Mucosa of descending colon (tissue), 3 donors: ENCODE data around the gene MEGF6. TPM values are rescaled to one million over a fixed set of nuclear protein-coding genes. Genes with fewer than 3 reads are reported as not detected.

Experiments used
- ATAC-seq: fragments of 200-7000 bp; cut with Tn5 transposase; one replicate; pipeline ENCODE4 v1.9.1; 2020; ENCODE audit warnings: mild to moderate bottlenecking, moderate library complexity
- DNase-seq, 3 donors: peaks; one replicate each; pipeline ENCODE4 v3.0.0-alpha.2; 2020
- H3K36me3 ChIP-seq: fragments of 200-600 bp; one replicate; pipeline ENCODE4 v1.8.0; 2021; ENCODE audit warnings: low read depth, mild to moderate bottlenecking
- H3K4me1 ChIP-seq: fragments of 200-600 bp; one replicate; pipeline ENCODE4 v1.8.0; 2021; ENCODE audit warnings: low read depth, mild to moderate bottlenecking
- H3K4me3 ChIP-seq: fragments of 200-600 bp; one replicate; pipeline ENCODE4 v1.8.0; 2021; ENCODE audit warnings: mild to moderate bottlenecking
- H3K9me3 ChIP-seq: fragments of 200-600 bp; one replicate; pipeline ENCODE4 v1.8.0; 2021; ENCODE audit warnings: mild to moderate bottlenecking
- intact Hi-C, 2 donors: fragments of 100-400 bp; cut with DNase I in 1 of 2; cut with micrococcal nuclease in 1 of 2; formaldehyde crosslinking; loops; one replicate each; pipeline versions ENCODE4 v1.11.0 to v1.11.1; 2022; cut with DNase I, micrococcal nuclease
- total RNA-seq, 3 donors: library from RNA; stranded (reverse); fragmentation: NEBNext Ultra II Directional in 2 of 3; extraction: Animal tissue kit (Norgen Biotek cat#: 25700) in 2 of 3; gene quantifications; one replicate each; pipeline versions ENCODE4 v1.2.1 to v1.2.4, GENCODE V29; 2021 to 2023
- TF ChIP-seq, protein P1 (sequence below): fragments of 200-600 bp; IDR thresholded peaks from one replicate; pipeline ENCODE4 v1.8.0; 2022; ENCODE audit warnings: antibody characterized with exemption, mild to moderate bottlenecking
- donor health status: DM: no; HTN: no; CAD: no; lungs with moderate emphysema.
- donor health status: DM: no; HTN: no; CAD: no.
- donor health status: DM: no; HTN: yes; CAD: no.

MEGF6 gene
- total RNA-seq, 3 donors from 2014 or later = 6.2 to 12.2 (median 8.5) TPM

DNA sequence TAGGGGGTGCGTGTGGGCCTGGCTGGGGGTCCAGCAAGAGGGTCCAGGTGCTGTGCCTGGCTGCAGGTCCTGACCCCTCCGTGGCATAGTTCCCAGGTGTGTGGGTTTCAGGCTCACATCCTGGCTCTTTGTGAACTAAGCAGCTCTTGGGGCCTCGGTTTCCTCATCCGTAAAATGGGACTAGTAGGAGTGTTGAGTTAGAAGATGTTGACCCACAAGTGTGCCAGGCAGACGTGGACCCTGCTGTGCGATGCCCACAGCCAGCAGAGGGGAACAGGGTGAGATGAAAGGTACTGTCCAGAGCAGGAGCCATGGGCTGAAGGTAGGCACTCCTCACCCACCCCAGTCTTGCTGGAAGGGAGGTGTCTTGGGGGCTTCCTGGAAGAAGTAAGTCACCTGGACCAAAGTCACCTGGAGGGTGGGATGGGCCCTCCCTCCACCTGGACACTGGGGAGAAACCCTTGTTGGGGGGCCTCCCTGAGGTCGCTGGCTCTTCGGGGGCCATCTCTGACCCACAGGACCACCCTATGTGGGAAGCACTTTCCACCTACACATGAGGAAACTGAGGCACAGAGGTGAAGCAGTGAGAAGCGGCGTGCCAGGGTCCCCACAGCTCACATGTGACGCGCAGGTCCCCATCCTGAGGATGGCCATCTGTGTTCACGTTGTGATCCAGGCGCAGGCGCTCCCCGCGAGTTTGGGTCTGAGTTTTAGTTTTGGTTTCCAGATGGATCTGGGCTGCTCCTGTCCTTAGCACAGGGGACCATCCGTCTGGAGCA is 155.4 kb downstream of the MEGF6 start:
- DNase-seq (peak; percentile 42 to 56 (median 48)), ATAC-seq (no peak)
- intact Hi-C loops = no loop called here
- no peak overlapping the region for H3K4me3 ChIP-seq
- H3K36me3 ChIP-seq = no peaks in the 10 kb centered on the region
- peaks cover 64% of the 10 kb centered on the region for H3K4me1 ChIP-seq
- TF ChIP-seq, protein P1, sequence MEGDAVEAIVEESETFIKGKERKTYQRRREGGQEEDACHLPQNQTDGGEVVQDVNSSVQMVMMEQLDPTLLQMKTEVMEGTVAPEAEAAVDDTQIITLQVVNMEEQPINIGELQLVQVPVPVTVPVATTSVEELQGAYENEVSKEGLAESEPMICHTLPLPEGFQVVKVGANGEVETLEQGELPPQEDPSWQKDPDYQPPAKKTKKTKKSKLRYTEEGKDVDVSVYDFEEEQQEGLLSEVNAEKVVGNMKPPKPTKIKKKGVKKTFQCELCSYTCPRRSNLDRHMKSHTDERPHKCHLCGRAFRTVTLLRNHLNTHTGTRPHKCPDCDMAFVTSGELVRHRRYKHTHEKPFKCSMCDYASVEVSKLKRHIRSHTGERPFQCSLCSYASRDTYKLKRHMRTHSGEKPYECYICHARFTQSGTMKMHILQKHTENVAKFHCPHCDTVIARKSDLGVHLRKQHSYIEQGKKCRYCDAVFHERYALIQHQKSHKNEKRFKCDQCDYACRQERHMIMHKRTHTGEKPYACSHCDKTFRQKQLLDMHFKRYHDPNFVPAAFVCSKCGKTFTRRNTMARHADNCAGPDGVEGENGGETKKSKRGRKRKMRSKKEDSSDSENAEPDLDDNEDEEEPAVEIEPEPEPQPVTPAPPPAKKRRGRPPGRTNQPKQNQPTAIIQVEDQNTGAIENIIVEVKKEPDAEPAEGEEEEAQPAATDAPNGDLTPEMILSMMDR = no peak
- H3K9me3 ChIP-seq = no peaks in the 10 kb centered on the region

DNA sequence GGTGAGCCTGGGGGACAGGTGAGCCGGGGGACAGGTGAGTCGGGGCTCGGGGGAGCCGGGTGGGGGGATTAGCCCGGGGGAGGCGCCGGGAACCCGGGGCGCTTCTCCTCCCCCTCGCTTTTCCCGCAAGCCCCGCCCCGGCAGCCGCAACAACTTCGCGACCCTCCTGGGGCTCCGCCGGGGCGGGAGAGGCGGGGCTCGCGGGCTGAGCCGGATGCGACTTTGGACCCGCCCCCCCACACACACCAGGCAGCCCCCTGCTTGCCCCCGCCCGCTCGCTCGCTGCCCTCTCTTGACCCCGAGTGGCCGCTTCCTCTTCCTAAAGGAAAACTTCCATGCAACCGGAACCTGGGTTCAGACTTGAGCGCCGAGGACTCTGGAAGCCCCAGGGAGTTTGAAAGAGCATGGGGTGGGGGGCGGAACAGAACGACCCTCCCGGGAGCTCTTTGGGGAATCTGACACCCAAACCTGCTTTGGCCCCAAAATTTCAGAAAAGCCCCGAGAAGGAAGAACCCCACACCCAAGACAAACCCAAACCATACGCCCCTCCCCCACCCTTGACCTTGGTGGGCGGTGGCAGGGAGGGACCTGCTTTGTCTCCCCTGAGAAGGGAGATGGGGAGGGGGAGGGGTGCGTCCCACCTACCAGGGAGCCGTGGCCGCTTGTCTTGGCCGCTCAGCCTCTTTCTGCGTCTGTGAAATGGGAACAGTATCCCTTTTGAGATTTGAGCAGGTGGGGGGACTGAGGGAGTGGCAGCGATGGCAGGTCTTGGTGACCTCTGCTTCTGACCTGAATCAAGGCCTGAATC is 156.3 kb downstream of the MEGF6 start:
- TF ChIP-seq, protein P1 = no peak
- peak; percentile 76 to 84 (median 79) for DNase-seq
- intact Hi-C loops = loop anchor here in 1 of 2 donors (5.0 kb wide), 1 partner anchor 162 kb away; no protein-coding TSS in a partner anchor
- Histone ChIP-seq H3K9me3 (no peaks in the 10 kb centered on the region), H3K4me1 (peaks cover 57% of the 10 kb centered on the region), H3K4me3 (peak overlapping the region; percentile 42), H3K36me3 (no peaks in the 10 kb centered on the region)
- peak; percentile 39 for ATAC-seq

DNA sequence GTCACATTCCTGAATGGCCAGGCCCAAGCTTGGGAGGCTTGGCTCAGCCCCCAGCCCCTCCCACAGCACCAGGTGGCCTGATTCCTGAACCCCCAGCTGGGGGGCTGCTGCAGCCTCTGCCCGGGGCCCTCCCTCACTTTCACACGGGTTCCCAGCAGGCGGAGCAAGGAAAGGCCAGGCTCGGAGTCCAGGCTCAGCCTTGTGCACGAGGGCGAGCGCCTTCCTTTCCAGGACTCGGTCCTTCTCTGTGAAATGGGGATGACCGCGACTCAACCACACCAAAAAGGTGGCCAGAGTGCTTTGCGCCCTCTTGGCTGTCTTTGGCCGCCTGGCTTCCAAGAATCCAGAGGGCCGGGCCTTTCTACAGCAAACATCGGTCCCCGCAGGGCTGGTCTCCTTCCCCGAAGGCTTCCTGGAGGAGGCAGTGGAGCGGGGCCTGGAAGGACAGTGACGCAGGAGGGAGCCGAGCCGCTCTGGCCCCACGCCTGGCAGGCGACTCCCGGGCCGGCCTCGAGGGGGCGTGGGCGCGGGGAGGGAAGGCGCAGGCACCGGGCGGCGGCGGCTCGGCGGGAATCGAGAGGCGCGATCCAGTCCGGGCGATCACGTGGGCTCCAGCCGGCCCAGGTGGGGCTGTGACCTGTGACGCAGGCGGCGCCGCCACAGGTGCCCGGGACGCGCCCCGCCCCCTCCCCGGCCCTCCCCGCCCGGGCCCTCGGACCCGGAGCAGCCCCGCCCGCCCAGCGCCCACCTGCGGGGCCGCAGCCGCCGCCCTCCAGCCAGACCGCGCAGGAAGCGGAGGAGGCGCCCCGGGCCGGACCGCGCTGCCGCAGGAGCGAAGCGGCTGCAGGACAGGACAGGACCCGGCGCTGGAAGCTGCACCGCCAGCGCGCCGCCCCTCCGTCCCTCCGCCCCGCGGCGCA is 157.2 kb downstream of the MEGF6 start, which contains the start of gene ARHGEF16:
ARHGEF16 (plus strand) TSS at position 775 of the 920 bp plus-strand sequence. CDS start 8,420 bp downstream, outside the sequence.
- Histone ChIP-seq H3K4me1 (peaks cover 50% of the 10 kb centered on the region), H3K4me3 (peak within 1 kb of the TSS; percentile 42), H3K9me3 (no peaks in the 10 kb centered on the region), H3K36me3 (no peaks in the 10 kb centered on the region)
- peak; percentile 78 for ATAC-seq
- peak; percentile 91 to 93 (median 92) for DNase-seq
- intact Hi-C loops = loop anchor here in 1 of 2 donors (5.0 kb wide), 1 partner anchor 163 kb away; no protein-coding TSS in a partner anchor
- TF ChIP-seq, protein P1 = peak; percentile 67

DNA sequence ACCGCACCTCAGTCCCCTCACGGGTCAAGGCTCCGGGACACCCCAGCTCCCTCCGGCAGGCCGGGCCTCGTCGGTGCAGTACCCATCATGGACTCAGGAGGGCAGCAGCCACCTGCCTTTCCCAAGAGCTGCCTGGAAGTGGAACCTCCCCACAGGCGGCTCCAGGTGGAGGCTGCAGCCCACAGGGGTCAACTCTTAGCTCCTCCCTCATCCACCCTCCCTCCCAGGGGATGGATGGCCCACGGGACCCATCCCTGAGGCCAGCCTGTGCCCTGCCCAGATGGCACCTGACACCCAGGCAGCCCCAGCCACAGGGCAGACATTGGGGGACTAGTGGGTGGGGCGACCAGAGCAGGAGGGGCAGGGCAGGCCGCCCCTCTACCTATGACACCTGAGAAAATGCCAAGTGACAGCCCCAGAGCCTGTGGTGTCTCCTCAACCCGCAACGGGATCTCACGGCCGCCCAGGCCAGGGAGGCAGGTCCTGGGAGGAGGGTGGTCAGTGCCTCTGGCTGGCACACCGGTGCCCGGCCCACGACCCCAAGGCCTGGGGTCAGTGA is 158.0 kb downstream of the MEGF6 start:
- Histone ChIP-seq H3K4me1 (peaks cover 41% of the 10 kb centered on the region), H3K4me3 (no peak overlapping the region), H3K9me3 (no peaks in the 10 kb centered on the region), H3K36me3 (no peaks in the 10 kb centered on the region)
- peak; percentile 81 to 93 (median 86) for DNase-seq
- intact Hi-C loops = loop anchor here in 1 of 2 donors (5.0 kb wide), 1 partner anchor 164 kb away; no protein-coding TSS in a partner anchor
- peak; percentile 69 for ATAC-seq
- TF ChIP-seq, protein P1 = peak; percentile 90

DNA sequence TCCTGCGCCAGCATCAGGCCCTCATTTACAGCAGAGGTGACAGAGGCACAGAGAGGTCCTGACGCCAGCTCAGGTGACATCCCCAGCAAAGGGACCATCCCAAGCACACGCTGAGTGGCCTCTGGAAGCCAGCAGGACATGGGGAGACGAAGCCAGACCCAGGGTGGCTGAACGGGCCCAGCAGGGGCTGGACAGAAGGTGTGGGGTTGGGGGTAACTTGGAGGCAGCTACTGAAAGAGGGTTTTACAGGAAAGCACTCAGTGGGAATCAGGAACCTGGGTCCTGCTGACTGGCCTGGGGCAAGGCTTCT is 158.5 kb downstream of the MEGF6 start:
- intact Hi-C loops = loop anchor here in 1 of 2 donors (5.0 kb wide), 1 partner anchor 164 kb away; no protein-coding TSS in a partner anchor
- H3K9me3 ChIP-seq = no peaks in the 10 kb centered on the region
- H3K4me1 ChIP-seq = peaks cover 37% of the 10 kb centered on the region
- TF ChIP-seq, protein P1 = no peak
- ATAC-seq (no peak), DNase-seq (peak in 1 of 3 donors; percentile 47)
- no peak overlapping the region for H3K4me3 ChIP-seq
- H3K36me3 ChIP-seq = no peaks in the 10 kb centered on the region
